CD4-positive, alpha-beta T cell treated with Interleukin-6 at 100 ng/mL for 8 hours (primary cell): ENCODE results near the gene SMPDL3A.
"Not testable (repeated sequence)": the region's sequence is repeated elsewhere in the genome, so short reads cannot be mapped to it uniquely, and the experiment has no call there.

Experiments used
- DNase-seq: peaks from one replicate; pipeline ENCODE4 v3.0.0-alpha.2; 2020; ENCODE audit warnings: mixed read lengths, low spot score

The SMPDL3A gene

GRCh38 chr6:122789182-122790027 lies at the start of gene SMPDL3A:
TSS of gene SMPDL3A (plus strand) at chr6:122789258. CDS start at chr6:122789347, 89 bp downstream.
- DNase-seq = no peak

- no peak for DNase-seq
Measured at GRCh38 chr6:122740091-122740490, 49.0 kb upstream of the SMPDL3A start.

- DNase-seq = no peak
Measured at GRCh38 chr6:122740936-122741335, 48.1 kb upstream of the SMPDL3A start.

- not testable (repeated sequence) for DNase-seq
Measured at GRCh38 chr6:122744247-122744646, 44.8 kb upstream of the SMPDL3A start.

- not testable (repeated sequence) for DNase-seq
Measured at GRCh38 chr6:122744856-122745255, 44.2 kb upstream of the SMPDL3A start.

GRCh38 chr6:122746688-122747087 lies 42.4 kb upstream of the SMPDL3A start:
- no peak for DNase-seq

- no peak for DNase-seq
Measured at GRCh38 chr6:122747573-122747972, 41.5 kb upstream of the SMPDL3A start.

- DNase-seq = not testable (repeated sequence)
Measured at GRCh38 chr6:122748945-122749344, 40.1 kb upstream of the SMPDL3A start.

- no peak for DNase-seq
Measured at GRCh38 chr6:122749451-122750050, 39.5 kb upstream of the SMPDL3A start.

- no peak for DNase-seq
Measured at GRCh38 chr6:122751326-122751725, 37.7 kb upstream of the SMPDL3A start.

GRCh38 chr6:122752459-122752858 lies 36.6 kb upstream of the SMPDL3A start:
- no peak for DNase-seq

GRCh38 chr6:122753000-122753687 lies 35.9 kb upstream of the SMPDL3A start:
- no peak for DNase-seq

- DNase-seq = no peak
Measured at GRCh38 chr6:122753688-122754056, 35.4 kb upstream of the SMPDL3A start.

- no peak for DNase-seq
Measured at GRCh38 chr6:122754191-122754731, 34.8 kb upstream of the SMPDL3A start.

- DNase-seq = no peak
Measured at GRCh38 chr6:122755901-122756300, 33.2 kb upstream of the SMPDL3A start.

- no peak for DNase-seq
Measured at GRCh38 chr6:122758927-122759334, 30.1 kb upstream of the SMPDL3A start.

- DNase-seq = no peak
Measured at GRCh38 chr6:122760330-122760729, 28.7 kb upstream of the SMPDL3A start.

- no peak for DNase-seq
Measured at GRCh38 chr6:122766256-122766655, 22.8 kb upstream of the SMPDL3A start.

GRCh38 chr6:122770835-122771601 lies 18.0 kb upstream of the SMPDL3A start:
- DNase-seq = no peak

GRCh38 chr6:122772724-122773415 lies 16.2 kb upstream of the SMPDL3A start:
- DNase-seq = no peak

GRCh38 chr6:122775975-122776374 lies 13.1 kb upstream of the SMPDL3A start:
- DNase-seq = no peak
